ENCODE measurements around the gene NEK7. TPM values are rescaled to one million over a fixed set of nuclear protein-coding genes. Genes with fewer than 3 reads are reported as not detected.

Gene NEK7
- total RNA-seq, 1 experiment from 2014 or later = 25.2 TPM

GRCh38 chr1:198370996-198371395, 214.2 kb downstream of the NEK7 start:
- H3K9me3 ChIP-seq (ENCODE audit: low read length) = no peaks in the 10 kb centered on the region
- H3F3A ChIP-seq (ENCODE audit: low read length, unreplicated experiment) = no peaks in the 10 kb centered on the region
- BruUV-seq (replicated peaks) = no TSS peak
- no peak overlapping the region for H3K27ac ChIP-seq (ENCODE audit: low read length)
- no peaks in the 10 kb centered on the region for H3K9me2 ChIP-seq (replicated peaks; ENCODE audit: low read length)
- ATAC-seq = no peak
- H3K4me2 ChIP-seq (ENCODE audit: low read length) = no peak overlapping the region
- POLR2A ChIA-PET (ENCODE audit: unreplicated experiment) = no interaction called here
- no peaks in the 10 kb centered on the region for H3K4me1 ChIP-seq (ENCODE audit: insufficient read depth, low read length)
- no peak for DNase-seq
- H3K79me2 ChIP-seq (ENCODE audit: low read length) = no peaks in the 10 kb centered on the region
- H4K20me1 ChIP-seq (ENCODE audit: low read length) = no peaks in the 10 kb centered on the region
- no peak overlapping the region for H3K9ac ChIP-seq (ENCODE audit: low read length)
- no peaks in the 10 kb centered on the region for H3K36me3 ChIP-seq (ENCODE audit: low read depth, low read length)
- CTCF ChIA-PET = no interaction called here
- TF ChIP-seq EZH2 (IDR thresholded peaks at IDR 0.05; ENCODE audit: low read length, unreplicated experiment) = no peak
- TF ChIP-seq CTCF (conservative IDR thresholded peaks at IDR 0.05; ENCODE audit: low read depth, low read length) = no peak
- no peak for TF ChIP-seq EZH2phosphoT487 (IDR thresholded peaks at IDR 0.05; ENCODE audit: borderline replicate concordance, low read length)
- H3K4me3 ChIP-seq (ENCODE audit: low read length) = no peak overlapping the region
- H3K27me3 ChIP-seq (ENCODE audit: low read length) = no peaks in the 10 kb centered on the region
- peak overlapping the region; percentile 61; the same call in 1 of the 2 replicates for H2AFZ ChIP-seq (ENCODE audit: low read length)
- intact Hi-C loops (cut with micrococcal nuclease) = no loop called here

Other genes starting within 250 kb of the NEK7 start
- 0.12 and 0.80 TPM in 2 replicates for gene LHX9, start 239.6 kb upstream of the NEK7 start, total RNA-seq (2014; rRNA removed)

Measured in PC-3 (cell line).